GM12878 (cell line): ENCODE results near the gene GNAO1. TPM values are rescaled to one million over a fixed set of nuclear protein-coding genes. Genes with fewer than 3 reads are reported as not detected.

Source experiments
- ATAC-seq: fragments of 200-7000 bp; cut with Tn5 transposase; 3 replicates; pipeline ENCODE4 v1.9.1; 2020; ENCODE audit warnings: mild to moderate bottlenecking, moderate library complexity
- BruUV-seq: library from RNA; stranded (reverse); fragments of 400-500 nt; replicated peaks from 2 replicates; lab custom pipeline; 2021; lab: Mats Ljungman, UMichigan
- CTCF ChIA-PET: fragments of 300-600 bp; sonication (Branson Sonifier 250); formaldehyde crosslinking; extraction: SDS; loops from one replicate; lab custom pipeline; 2021; ENCODE audit warnings: inconsistent platforms; lab: Yijun Ruan, JAX
- POLR2A ChIA-PET: fragments of 350-600 bp; formaldehyde crosslinking; extraction: SDS; loops from one replicate; lab custom pipeline; 2021; ENCODE audit warnings: inconsistent platforms; lab: Charles Lee
- RAD21 ChIA-PET: fragments of 300-600 bp; sonication (Branson Sonifier 250); formaldehyde crosslinking; loops from one replicate; lab custom pipeline; 2023; ENCODE audit warnings: antibody characterized with exemption; ENCODE audit not compliant: unreplicated experiment; lab: Charles Lee
- SMC1A ChIA-PET: fragments of 300-600 bp; sonication (Branson Sonifier 250); formaldehyde crosslinking; loops from one replicate; lab custom pipeline; 2023; ENCODE audit not compliant: unreplicated experiment, uncharacterized antibody; lab: Charles Lee
- DNase-seq: peaks from one replicate; pipeline ENCODE4 v3.0.0-alpha.2; 2011; ENCODE audit warnings: low read depth, low spot score
- FAIRE-seq: peaks from 3 replicates; lab custom pipeline; 2011; peaks lifted over from hg19 to GRCh38; lab: Jason Lieb, UNC
- H2AFZ ChIP-seq: 2 replicates; pipeline ENCODE4 v1.6.0; 2011; ENCODE audit warnings: low read depth, low read length, control low read depth; ENCODE audit not compliant: control insufficient read depth
- H3K27ac ChIP-seq: 2 replicates; pipeline ENCODE4 v1.5.1; 2011; ENCODE audit warnings: control low read depth; ENCODE audit not compliant: control insufficient read depth, insufficient read depth
- H3K27me3 ChIP-seq, 2 experiments: replicated peaks in 1 of 2; 2 replicates each; pipeline versions ENCODE4 v1.6.0 to v1.6.1; 2011; ENCODE audit warnings: low read length in 1 of 2; ENCODE audit not compliant: control insufficient read depth in 2 of 2, insufficient read depth in 2 of 2
- H3K36me3 ChIP-seq, 2 experiments: 2 replicates each; pipeline ENCODE4 v1.5.1; 2011; ENCODE audit warnings: low read length in 1 of 2; ENCODE audit not compliant: control insufficient read depth in 2 of 2, insufficient read depth in 2 of 2
- H3K4me1 ChIP-seq: 2 replicates; pipeline ENCODE4 v1.6.1; 2011; ENCODE audit warnings: mild to moderate bottlenecking, low read length, moderate library complexity, mixed read lengths; ENCODE audit not compliant: control insufficient read depth, insufficient read depth
- H3K4me2 ChIP-seq: 2 replicates; pipeline ENCODE4 v1.6.0; 2011; ENCODE audit warnings: control low read depth; ENCODE audit not compliant: control insufficient read depth, insufficient read depth
- H3K4me3 ChIP-seq: fragments of 200-600 bp; sonication (generic); 2 replicates; pipeline ENCODE4 v1.5.1; 2016
- H3K79me2 ChIP-seq: 2 replicates; pipeline ENCODE4 v1.6.0; 2011; ENCODE audit warnings: low read length; ENCODE audit not compliant: control insufficient read depth, insufficient read depth
- H3K9ac ChIP-seq: 2 replicates; pipeline ENCODE4 v1.8.0; 2011; ENCODE audit warnings: low read length, control low read depth, mixed read lengths; ENCODE audit not compliant: control insufficient read depth, insufficient read depth
- H3K9me3 ChIP-seq: replicated peaks from 3 replicates; pipeline ENCODE4 v1.5.1; 2011; ENCODE audit warnings: mild to moderate bottlenecking, low read length; ENCODE audit not compliant: control insufficient read depth, insufficient read depth
- H4K20me1 ChIP-seq: 2 replicates; pipeline ENCODE4 v1.6.0; 2011; ENCODE audit not compliant: control insufficient read depth, insufficient read depth
- BMI1 ChIP-seq: fragments of 450-650 bp; IDR thresholded peaks from 2 replicates; pipeline ENCODE4 v1.6.1; 2016; ENCODE audit warnings: mild to moderate bottlenecking, moderate library complexity, borderline replicate concordance
- BRCA1 ChIP-seq: IDR thresholded peaks from 2 replicates; pipeline ENCODE4 v1.6.1; 2011; ENCODE audit warnings: low read depth, low read length, improper control_type of control experiment
- CEBPB ChIP-seq, 2 experiments: fragments of 150-350 bp in 1 of 2; IDR thresholded peaks; 2 replicates each; pipeline ENCODE4 v1.6.1; 2012 to 2014; ENCODE audit warnings: low read depth in 2 of 2, low read length in 2 of 2, borderline replicate concordance in 1 of 2, inconsistent platforms in 1 of 2
- CEBPZ ChIP-seq: fragments of 150-350 bp; IDR thresholded peaks from 2 replicates; pipeline ENCODE4 v1.6.1; 2016; ENCODE audit warnings: low read depth, low read length
- CREM ChIP-seq: IDR thresholded peaks from 2 replicates; pipeline ENCODE4 v1.6.1; 2014; ENCODE audit warnings: antibody characterized with exemption, low read depth
- ESRRA ChIP-seq: IDR thresholded peaks from 2 replicates; pipeline ENCODE4 v1.6.1; 2012; ENCODE audit warnings: mild to moderate bottlenecking, low read length, improper control_type of control experiment
- ETV6 ChIP-seq, 2 experiments: fragments of 450-650 bp in 1 of 2; IDR thresholded peaks in 1 of 2; conservative IDR thresholded peaks in 1 of 2; 2 replicates each; pipeline ENCODE4 v1.6.1; 2014; ENCODE audit warnings: antibody characterized with exemption in 1 of 2, borderline replicate concordance in 1 of 2, low read depth in 1 of 2, mild to moderate bottlenecking in 1 of 2, moderate library complexity in 1 of 2
- MTA2 ChIP-seq: fragments of 450-650 bp; IDR thresholded peaks from 2 replicates; pipeline ENCODE4 v1.6.1; 2016; ENCODE audit warnings: low read depth, mild to moderate bottlenecking, moderate library complexity
- SMAD5 ChIP-seq: IDR thresholded peaks from 2 replicates; pipeline ENCODE4 v1.6.1; 2016; ENCODE audit warnings: antibody characterized with exemption, low read depth
- TAF1 ChIP-seq: IDR thresholded peaks from 2 replicates; pipeline ENCODE4 v1.6.1; 2011; ENCODE audit warnings: mild to moderate bottlenecking, low read depth, low read length, borderline replicate concordance
- TARDBP ChIP-seq: IDR thresholded peaks from 2 replicates; pipeline ENCODE4 v1.6.1; 2016; ENCODE audit warnings: borderline replicate concordance
- WGBS: methylation state at CpG from one replicate; pipeline ENCODE4 v1.1.6; 2016; ENCODE audit warnings: low lambda C conversion rate; ENCODE audit not compliant: insufficient replicate concordance, insufficient coverage; ENCODE audit errors: missing lambda C conversion rate; 5-methylcytosine and 5-hydroxymethylcytosine counted together
- in situ Hi-C: fragments of 300-500 bp; cut with MboI; formaldehyde crosslinking; loops from 9 replicates; pipeline ENCODE4 v1.14.3; 2018; ENCODE audit warnings: mixed read lengths
- intact Hi-C: fragments of 100-400 bp; cut with micrococcal nuclease; formaldehyde crosslinking; loops from one replicate; pipeline ENCODE4 v1.14.2; 2022; ENCODE audit not compliant: unreplicated experiment
- polyA plus RNA-seq, 11 experiments: library from polyadenylated mRNA; depleted of rRNA in 4 of 11; unstranded in 6 of 11; stranded (reverse) in 5 of 11; fragments of >200 nt; fragmentation: Nextera tagmentation in 4 of 11; fragmentation: Illumina TruSeq in 1 of 11; extraction: Ambion mirVana in 4 of 11; extraction: Trizol in 1 of 11; gene quantifications; 1 replicate in 1 of 11; 2 replicates in 10 of 11; pipeline versions ENCODE4 v1.2.1 to v1.2.3, GENCODE V29; 2011 to 2016; ENCODE audit warnings: inconsistent platforms in 2 of 11, missing spikeins in 2 of 11, low read depth in 1 of 11
- total RNA-seq, 4 experiments: library from RNA; depleted of rRNA in 3 of 4; stranded (reverse); fragments of >200 nt in 3 of 4; fragmentation: Illumina TruSeq in 1 of 4; extraction: Trizol in 1 of 4; gene quantifications; 2 replicates each; pipeline versions ENCODE4 v1.2.1 to v1.2.3, GENCODE V29; 2013 to 2021

The GNAO1 gene
- total and polyA plus RNA-seq, 10 of the 15 experiments (the other 5 are each of a cell fraction or from before 2014, with no cell fraction given) = 0.05 to 0.28 (median 0.14) TPM; not detected in 6

- no peak for TF ChIP-seq CEBPZ
- TF ChIP-seq ESRRA = no peak
- TF ChIP-seq MTA2 = no peak
- TF ChIP-seq TARDBP = no peak
- no peak for TF ChIP-seq CREM
- no peak for TF ChIP-seq BMI1
- no peak for TF ChIP-seq BRCA1
- no peak for TF ChIP-seq ETV6 (conservative IDR thresholded peaks at IDR 0.05 in 1 of 2, IDR thresholded peaks at IDR 0.05 in 1 of 2; ENCODE audit: borderline replicate concordance in 1 of 2, low read depth in 1 of 2)
- no peak for TF ChIP-seq CEBPB (IDR thresholded peaks at IDR 0.05; ENCODE audit: borderline replicate concordance in 1 of 2, low read depth in 2 of 2, low read length in 2 of 2)
- no peak for TF ChIP-seq TAF1
- TF ChIP-seq, all 136 proteins: peak for 8
Observed at GRCh38 chr16:56203052-56203451, 11.8 kb downstream of the GNAO1 start (continued).

DNA sequence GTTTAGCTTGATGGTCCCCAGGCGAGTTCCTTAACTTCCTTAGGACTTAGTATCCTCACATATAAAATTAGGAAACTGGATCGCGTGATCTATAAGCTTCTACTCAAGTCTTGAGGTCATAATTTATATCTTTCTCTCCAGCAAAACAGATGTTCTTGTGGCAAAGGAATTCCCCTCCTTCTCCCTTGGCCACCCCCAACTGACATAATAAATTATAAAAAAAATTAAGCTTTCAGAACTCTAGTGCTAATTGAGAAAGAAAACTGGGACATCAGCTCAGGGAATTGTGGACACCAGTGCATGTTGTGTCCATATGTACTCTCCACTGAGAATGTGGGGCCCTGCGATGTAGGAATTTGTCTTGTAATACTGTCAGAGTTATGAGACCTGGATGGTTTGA, 13.5 kb downstream of the GNAO1 start:
- DNase-seq = no peak
- ChIA-PET RAD21 (interaction anchor here (2.4 kb wide), 1 partner anchor 261 kb away, joined by 16 read pairs; no protein-coding TSS in a partner anchor), SMC1A (no interaction called here), CTCF (interaction anchor here (0.8 to 3.9 kb wide), 2 partner anchors 11 to 259 kb away, joined by 3 to 34 read pairs; no protein-coding TSS in a partner anchor), POLR2A (no interaction called here)
- H3K4me1 ChIP-seq = peaks cover 7% of the 10 kb centered on the region; the same call in 1 of the 2 replicates
- no peaks in the 10 kb centered on the region for H3K36me3 ChIP-seq
- H3K27me3 ChIP-seq = no peaks in the 10 kb centered on the region; a peak in 1 of 4 replicates
- intact Hi-C loops = no loop called here
- no peak for ATAC-seq
- no peak overlapping the region for H3K4me3 ChIP-seq
- no peak overlapping the region for H3K27ac ChIP-seq
- no peaks in the 10 kb centered on the region for H3K79me2 ChIP-seq
- WGBS = 24% methylated on average over 4 of the region's 4 CpGs
- in situ Hi-C loops = loop anchor here (5.0 kb wide), 1 partner anchor 258 kb away; no protein-coding TSS in a partner anchor
- H2AFZ ChIP-seq = no peak overlapping the region
- BruUV-seq = no TSS peak
- H3K4me2 ChIP-seq = no peak overlapping the region
- no peaks in the 10 kb centered on the region; the same call in 2 of the 3 replicates for H3K9me3 ChIP-seq
- FAIRE-seq = no peak
- no peak for TF ChIP-seq SMAD5
- no peaks in the 10 kb centered on the region for H4K20me1 ChIP-seq
- no peak overlapping the region for H3K9ac ChIP-seq
